Hepatocyte (in vitro differentiated cells): Measurements from ENCODE around the gene KCNJ4. TPM values are rescaled to one million over a fixed set of nuclear protein-coding genes. Genes with fewer than 3 reads are reported as not detected.

Experiments used
- DNase-seq: peaks from one replicate; pipeline ENCODE4 v3.0.0-alpha.2; 2016; ENCODE audit warnings: low spot score
- H2AFZ ChIP-seq: fragments of 200-600 bp; sonication (generic); 2 replicates; pipeline ENCODE4 v1.6.0; 2016; ENCODE audit warnings: antibody characterized with exemption, mild to moderate bottlenecking
- H3K27ac ChIP-seq: fragments of 200-600 bp; sonication (generic); 2 replicates; pipeline ENCODE4 v1.5.1; 2016; ENCODE audit warnings: mild to moderate bottlenecking
- H3K27me3 ChIP-seq: fragments of 200-600 bp; sonication (generic); 2 replicates; pipeline ENCODE4 v1.6.1; 2016
- H3K36me3 ChIP-seq: fragments of 200-600 bp; sonication (generic); replicated peaks from 2 replicates; pipeline ENCODE4 v1.5.1; 2016; ENCODE audit warnings: low read depth; ENCODE audit not compliant: insufficient read depth
- H3K4me1 ChIP-seq: fragments of 200-600 bp; sonication (generic); 2 replicates; pipeline ENCODE4 v1.5.1; 2016; ENCODE audit warnings: mild to moderate bottlenecking, moderate library complexity; ENCODE audit not compliant: insufficient read depth
- H3K4me2 ChIP-seq: fragments of 200-600 bp; sonication (generic); 2 replicates; pipeline ENCODE4 v1.6.0; 2016
- H3K4me3 ChIP-seq: fragments of 200-600 bp; sonication (generic); 2 replicates; pipeline ENCODE4 v1.5.1; 2016; ENCODE audit warnings: mild to moderate bottlenecking
- H3K79me2 ChIP-seq: fragments of 200-600 bp; sonication (generic); 2 replicates; pipeline ENCODE4 v1.6.0; 2017; ENCODE audit warnings: mild to moderate bottlenecking
- H3K9me2 ChIP-seq: fragments of 200-600 bp; sonication (generic); replicated peaks from 2 replicates; pipeline ENCODE4 v1.6.0; 2017; ENCODE audit warnings: mild to moderate bottlenecking; ENCODE audit not compliant: insufficient read depth
- H3K9me3 ChIP-seq: fragments of 200-600 bp; sonication (generic); 2 replicates; pipeline ENCODE4 v1.5.1; 2016; ENCODE audit warnings: low read depth, mild to moderate bottlenecking
- H4K20me1 ChIP-seq: fragments of 200-600 bp; sonication (generic); 2 replicates; pipeline ENCODE4 v1.6.0; 2016; ENCODE audit warnings: mild to moderate bottlenecking; ENCODE audit not compliant: insufficient read depth, poor library complexity, severe bottlenecking
- CTCF ChIP-seq: fragments of 200-600 bp; sonication (generic); IDR thresholded peaks from 2 replicates; pipeline ENCODE4 v1.5.1; 2016; ENCODE audit warnings: antibody characterized with exemption, mild to moderate bottlenecking; ENCODE audit not compliant: poor library complexity
- EZH2 ChIP-seq: fragments of 200-600 bp; sonication (generic); IDR thresholded peaks from 2 replicates; pipeline ENCODE4 v1.6.1; 2016; ENCODE audit warnings: antibody characterized with exemption, mild to moderate bottlenecking, borderline replicate concordance
- EZH2phosphoT487 ChIP-seq: fragments of 200-600 bp; sonication (generic); IDR thresholded peaks from one replicate; pipeline ENCODE4 v1.6.1; 2018; ENCODE audit warnings: antibody characterized with exemption, mild to moderate bottlenecking, low read depth, moderate library complexity; ENCODE audit not compliant: unreplicated experiment, severe bottlenecking
- WGBS: methylation state at CpG from one replicate; pipeline ENCODE4 v1.1.6; 2016; ENCODE audit warnings: low lambda C conversion rate; ENCODE audit errors: missing lambda C conversion rate; 5-methylcytosine and 5-hydroxymethylcytosine counted together
- polyA plus RNA-seq: library from polyadenylated mRNA; unstranded; fragments of >200 nt; fragmentation: Nextera tagmentation; extraction: Ambion mirVana; gene quantifications from 2 replicates; pipeline ENCODE4 v1.2.1, GENCODE V29; 2016
- total RNA-seq: library from RNA; depleted of rRNA; stranded (reverse); fragments of >200 nt; gene quantifications from 2 replicates; pipeline ENCODE4 v1.2.3, GENCODE V29; 2014

Gene KCNJ4
- total and polyA plus RNA-seq, 2 experiments from 2014 or later = 0.08 to 0.50 TPM

- Histone ChIP-seq H3K36me3 (no peaks in the 10 kb centered on the region), H3K4me1 (no peaks in the 10 kb centered on the region), H3K4me3 (no peak overlapping the region), H3K4me2 (no peak overlapping the region), H2AFZ (no peak overlapping the region), H3K27ac (no peak overlapping the region), H3K79me2 (no peaks in the 10 kb centered on the region), H3K27me3 (no peaks in the 10 kb centered on the region), H3K9me2 (no peaks in the 10 kb centered on the region), H3K9me3 (no peaks in the 10 kb centered on the region), H4K20me1 (no peaks in the 10 kb centered on the region)
- 86% methylated on average over 12 of the region's 12 CpGs for WGBS
- DNase-seq = peak; percentile 2
- TF ChIP-seq EZH2 (no peak), EZH2phosphoT487 (no peak), CTCF (no peak)
These were observed 40.0 kb downstream of the KCNJ4 start for GRCh38 chr22:38415046-38415445.

- Histone ChIP-seq H3K9me2 (no peaks in the 10 kb centered on the region), H3K4me3 (no peak overlapping the region), H3K36me3 (no peaks in the 10 kb centered on the region), H3K4me2 (no peak overlapping the region), H4K20me1 (no peaks in the 10 kb centered on the region), H3K9me3 (no peaks in the 10 kb centered on the region), H3K27me3 (no peaks in the 10 kb centered on the region), H3K27ac (no peak overlapping the region), H2AFZ (no peak overlapping the region), H3K4me1 (no peaks in the 10 kb centered on the region), H3K79me2 (no peaks in the 10 kb centered on the region)
- no peak for TF ChIP-seq CTCF
- no peak for TF ChIP-seq EZH2
- no peak for TF ChIP-seq EZH2phosphoT487
- WGBS = 91% methylated on average over 7 of the region's 7 CpGs
- no peak for DNase-seq
These were observed 41.0 kb downstream of the KCNJ4 start for GRCh38 chr22:38414009-38414395.

- Histone ChIP-seq H3K9me2 (no peaks in the 10 kb centered on the region), H3K36me3 (no peaks in the 10 kb centered on the region), H3K4me2 (no peak overlapping the region), H4K20me1 (no peaks in the 10 kb centered on the region), H2AFZ (no peak overlapping the region), H3K4me3 (no peak overlapping the region), H3K27ac (no peak overlapping the region), H3K79me2 (no peaks in the 10 kb centered on the region), H3K27me3 (no peaks in the 10 kb centered on the region), H3K4me1 (no peaks in the 10 kb centered on the region), H3K9me3 (no peaks in the 10 kb centered on the region)
- peak; percentile 4 for DNase-seq
- TF ChIP-seq CTCF (no peak), EZH2 (no peak), EZH2phosphoT487 (no peak)
- WGBS = 87% methylated on average over 16 of the region's 20 CpGs
These were observed 41.7 kb downstream of the KCNJ4 start for GRCh38 chr22:38413085-38414008.
